Iris pigment epithelial cell (primary cell): Measurements from ENCODE around the gene SPOPL.
A peak's percentile ranks its signal among the peaks of the same experiment; 100 is the strongest.
"Not testable (repeated sequence)": the region's sequence is repeated elsewhere in the genome, so short reads cannot be mapped to it uniquely, and the experiment has no call there.

Source experiments
- DNase-seq: peaks from one replicate; pipeline ENCODE4 v3.0.0-alpha.2; 2011; ENCODE audit warnings: low read depth

The SPOPL gene

DNA sequence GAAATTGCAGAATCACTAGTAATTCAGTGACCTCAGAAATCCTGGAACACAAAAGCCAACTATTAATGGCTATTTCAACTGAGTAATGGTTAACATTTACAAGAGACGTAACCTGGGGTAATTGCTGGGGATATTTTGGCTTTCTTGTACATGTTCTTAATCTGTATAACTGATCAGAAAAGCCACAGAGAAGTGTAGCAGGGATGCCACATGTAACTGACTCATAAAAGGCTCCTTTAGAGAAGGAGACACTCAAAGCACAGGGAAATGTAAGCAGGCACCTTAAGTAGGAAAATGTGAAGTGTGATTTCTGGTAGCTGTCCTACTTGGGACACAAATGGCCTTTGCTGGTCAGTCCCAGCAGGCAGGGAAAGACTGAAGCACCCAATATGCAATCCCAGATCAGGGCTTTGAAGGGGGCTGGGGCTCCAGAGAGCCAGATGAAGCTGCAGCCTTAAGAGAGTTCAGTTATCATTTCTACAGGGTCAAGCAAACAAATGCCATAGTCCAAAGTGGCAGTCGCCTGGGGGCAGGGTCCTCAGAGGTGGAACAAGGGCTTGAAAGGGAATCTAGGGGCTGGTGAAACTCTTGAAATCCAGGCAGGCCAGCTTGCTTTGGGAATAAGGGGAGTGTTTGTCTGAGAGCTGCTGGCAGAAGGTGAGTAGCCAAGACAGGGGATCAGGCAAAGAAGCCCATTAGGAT, 7.2 kb upstream of the SPOPL start:
- no peak for DNase-seq

GRCh38 chr2:138495384-138495783, 6.2 kb upstream of the SPOPL start:
- no peak for DNase-seq

DNA sequence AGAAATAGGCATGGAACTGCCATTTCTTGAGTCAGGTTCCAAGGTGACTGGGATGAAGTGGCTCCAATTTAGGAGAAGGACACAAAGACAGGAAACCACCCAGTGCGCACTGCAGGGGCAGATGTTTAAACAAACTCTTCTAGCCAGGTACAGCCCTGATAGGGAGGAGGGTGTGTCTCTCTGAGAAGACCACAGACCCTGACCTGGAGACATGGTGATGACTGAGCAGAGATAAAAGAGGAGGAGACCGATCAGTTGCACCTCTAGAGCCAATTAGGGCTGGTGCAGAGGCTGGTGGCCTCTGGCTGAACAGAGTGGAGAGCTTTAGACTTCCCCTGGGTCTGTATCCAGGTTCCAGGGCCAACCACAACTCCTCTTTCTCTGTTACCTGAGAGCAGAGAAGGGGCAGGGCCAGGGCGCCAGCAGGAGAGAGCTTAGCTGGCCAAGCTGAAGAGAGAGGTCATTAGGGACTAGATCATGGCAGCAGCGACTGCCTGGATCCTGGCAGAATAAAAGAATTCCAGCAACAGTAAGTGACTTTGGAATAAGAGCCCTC, 5.4 kb upstream of the SPOPL start:
- no peak for DNase-seq

DNA sequence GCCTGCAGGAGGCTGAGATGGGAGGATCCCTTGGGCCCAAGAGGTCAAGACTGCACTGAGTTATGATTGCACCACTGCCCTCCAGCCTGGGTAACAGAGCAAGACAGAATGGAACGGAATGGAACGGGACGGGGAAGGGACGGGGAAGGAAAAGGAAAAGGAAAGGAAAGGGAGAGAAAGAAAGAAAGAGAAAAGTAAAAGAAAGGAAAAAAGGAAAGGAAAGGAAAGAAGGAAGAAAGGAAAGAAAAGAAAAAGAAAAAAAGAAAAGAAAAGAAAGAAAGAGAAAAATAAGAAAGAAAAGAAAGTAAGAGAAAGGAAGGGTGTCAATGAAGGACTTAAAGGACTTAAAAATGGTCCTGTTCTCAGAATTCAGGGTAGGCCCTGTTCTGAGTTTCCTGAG, 4.3 kb upstream of the SPOPL start:
- DNase-seq, result no peak

- DNase-seq, result no peak
Observed at GRCh38 chr2:138499684-138500083, 1.9 kb upstream of the SPOPL start.

GRCh38 chr2:138500592-138501424, 762 bp upstream of the SPOPL start:
- no peak for DNase-seq

DNA sequence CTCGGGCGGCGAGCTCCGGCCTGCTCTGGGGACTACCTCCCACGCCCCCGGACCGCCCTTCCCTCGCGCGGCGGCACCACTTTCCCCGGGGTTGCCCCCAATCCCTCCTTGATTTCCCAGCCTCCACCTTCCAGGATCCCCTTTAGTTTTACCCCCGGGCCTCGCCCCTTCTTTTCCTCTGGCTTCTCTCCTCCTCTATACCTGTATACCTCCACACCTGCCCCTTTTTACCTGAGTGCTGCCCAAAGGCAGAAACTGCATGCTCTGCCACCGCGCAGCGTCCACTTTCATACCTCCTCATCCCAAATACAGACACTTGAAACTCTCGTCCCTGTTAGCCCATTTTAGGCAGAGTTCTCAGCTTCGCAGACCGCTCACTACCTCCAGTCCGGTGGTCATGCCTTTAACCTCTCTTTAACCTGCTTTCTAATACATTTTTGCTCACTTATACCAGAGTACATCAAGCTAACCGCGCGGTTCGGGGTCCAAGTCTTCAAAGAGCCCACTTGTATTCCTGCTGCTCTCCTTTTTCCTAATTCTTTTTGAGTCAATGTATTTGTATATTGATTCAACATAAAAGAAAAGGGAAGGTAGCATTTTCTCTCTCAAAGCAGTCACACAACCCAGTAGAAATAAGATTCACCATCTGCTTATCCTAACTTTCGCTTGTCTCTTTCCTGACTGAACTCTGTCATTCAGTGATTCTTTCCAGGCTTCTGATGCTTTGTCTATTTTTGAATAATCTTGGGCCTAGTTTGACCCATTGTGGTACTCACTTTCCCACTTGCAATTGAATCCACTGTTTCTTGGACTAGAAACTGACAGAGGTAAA, 901 bp downstream of the SPOPL start:
- DNase-seq, result peak; percentile 15

- DNase-seq, result peak; percentile 17
Observed at GRCh38 chr2:138503087-138503442, 1.5 kb downstream of the SPOPL start.

DNA sequence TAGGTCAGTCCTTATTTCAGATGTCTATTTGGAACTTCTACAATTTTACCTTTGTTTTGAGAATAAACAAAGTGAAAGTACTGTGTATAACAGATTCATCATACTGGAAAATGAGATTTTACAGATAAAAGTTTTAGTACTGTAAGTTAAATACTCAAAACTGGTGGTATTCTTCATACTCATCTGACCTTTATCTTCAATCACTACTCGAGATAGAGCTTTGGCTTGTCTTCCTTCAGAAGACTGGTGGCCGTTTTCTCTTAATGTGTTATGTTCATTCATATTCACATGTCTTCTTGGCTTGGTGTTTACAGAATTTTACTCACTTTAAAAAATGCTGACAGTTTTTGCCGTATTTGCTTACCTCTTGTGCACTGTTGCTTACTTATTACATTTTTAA, 2.1 kb downstream of the SPOPL start:
- DNase-seq, result no peak

DNA sequence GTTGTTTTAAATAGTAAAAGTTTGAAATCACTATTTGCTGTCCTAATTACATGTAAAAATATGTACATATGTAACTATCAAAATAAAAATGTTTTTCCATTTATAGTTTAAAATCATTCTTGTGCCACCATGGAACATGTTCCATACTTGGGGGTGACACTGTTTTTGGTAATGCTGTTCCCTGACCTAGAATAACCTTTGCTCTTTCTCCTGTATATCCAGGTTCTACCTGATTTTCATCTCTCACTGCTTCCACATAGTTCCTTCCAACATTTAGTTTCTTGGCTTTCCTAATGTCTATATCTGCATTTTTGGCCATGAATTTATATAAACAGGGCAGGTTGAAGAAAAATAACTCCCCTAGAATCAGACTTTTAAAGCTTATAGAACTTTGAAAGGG, 2.5 kb downstream of the SPOPL start:
- no peak for DNase-seq

DNA sequence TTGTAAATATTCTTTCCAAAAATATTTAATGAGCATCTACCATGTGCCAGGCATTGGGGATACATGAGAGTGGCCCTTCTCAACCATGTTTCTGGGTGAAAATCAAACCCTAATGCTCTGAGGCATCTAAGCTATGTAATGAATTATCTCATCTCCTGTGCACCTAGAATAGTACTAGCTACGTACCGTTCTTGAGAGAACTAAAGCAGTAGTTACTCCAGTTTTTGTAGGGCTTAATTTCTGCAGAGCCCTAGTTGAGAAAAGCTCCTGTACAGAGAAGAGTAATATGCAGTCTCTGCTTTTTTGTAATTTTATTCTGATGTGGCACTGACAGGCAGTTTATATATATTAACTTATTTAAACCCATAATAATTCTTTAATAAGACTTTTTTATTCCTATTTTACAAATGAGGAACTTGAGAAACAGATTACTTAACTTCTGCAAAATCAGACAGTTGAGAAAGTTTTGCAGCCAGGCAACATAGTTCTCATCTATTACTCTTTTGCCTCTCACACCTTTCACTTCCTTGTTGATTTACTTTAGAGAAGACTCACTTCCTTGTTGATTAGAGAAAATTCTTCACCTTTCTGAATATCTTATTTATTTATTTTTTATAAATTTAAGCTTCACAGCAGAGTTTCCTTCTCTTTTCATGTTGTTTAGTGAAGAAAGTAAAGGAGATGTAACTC, 3.1 kb downstream of the SPOPL start:
- DNase-seq, result no peak

- DNase-seq, result no peak
Observed at GRCh38 chr2:138507267-138507666, 5.7 kb downstream of the SPOPL start.

- DNase-seq, result no peak
Observed at GRCh38 chr2:138510319-138510718, 8.7 kb downstream of the SPOPL start.

DNA sequence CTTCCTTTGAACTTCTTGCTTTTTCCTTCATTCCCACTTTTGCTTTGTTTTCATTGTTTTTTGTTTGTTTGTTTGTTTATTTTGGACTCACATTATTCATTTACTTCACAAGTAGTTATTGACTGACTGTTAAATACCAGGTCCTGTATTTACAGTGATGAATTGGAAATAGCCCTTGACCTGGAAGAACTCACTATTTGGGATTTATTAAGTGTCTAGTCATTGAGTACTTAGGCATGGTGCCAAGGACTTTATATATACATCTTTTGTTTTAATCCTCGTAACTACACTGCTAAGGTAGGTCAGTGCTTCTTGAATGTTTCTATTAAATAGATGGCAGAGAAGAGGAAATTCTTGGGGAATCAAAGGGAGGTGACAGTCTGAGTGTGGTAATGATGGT, 11.1 kb downstream of the SPOPL start:
- DNase-seq, result peak; percentile 54

- no peak for DNase-seq
Observed at GRCh38 chr2:138514173-138514572, 12.6 kb downstream of the SPOPL start.

DNA sequence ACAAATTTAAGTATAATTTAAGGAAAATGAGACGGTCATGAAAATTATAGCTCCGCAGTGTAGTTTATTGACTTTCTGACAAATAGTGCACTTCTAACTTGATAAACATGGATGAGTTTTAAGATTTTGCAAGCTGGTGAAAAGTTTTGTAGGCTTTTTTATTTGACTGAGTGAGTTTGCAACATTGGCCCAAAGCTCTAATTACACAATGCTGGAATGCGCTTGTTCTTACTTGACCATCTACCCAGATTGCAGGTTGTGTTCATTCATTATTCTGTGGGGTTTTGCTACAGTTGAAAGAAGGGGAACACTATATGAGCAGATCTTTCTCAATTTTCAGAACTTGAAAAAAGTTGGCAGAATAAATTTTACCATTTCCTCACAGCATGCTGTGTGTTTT, 13.5 kb downstream of the SPOPL start:
- DNase-seq, result peak; percentile 28

DNA sequence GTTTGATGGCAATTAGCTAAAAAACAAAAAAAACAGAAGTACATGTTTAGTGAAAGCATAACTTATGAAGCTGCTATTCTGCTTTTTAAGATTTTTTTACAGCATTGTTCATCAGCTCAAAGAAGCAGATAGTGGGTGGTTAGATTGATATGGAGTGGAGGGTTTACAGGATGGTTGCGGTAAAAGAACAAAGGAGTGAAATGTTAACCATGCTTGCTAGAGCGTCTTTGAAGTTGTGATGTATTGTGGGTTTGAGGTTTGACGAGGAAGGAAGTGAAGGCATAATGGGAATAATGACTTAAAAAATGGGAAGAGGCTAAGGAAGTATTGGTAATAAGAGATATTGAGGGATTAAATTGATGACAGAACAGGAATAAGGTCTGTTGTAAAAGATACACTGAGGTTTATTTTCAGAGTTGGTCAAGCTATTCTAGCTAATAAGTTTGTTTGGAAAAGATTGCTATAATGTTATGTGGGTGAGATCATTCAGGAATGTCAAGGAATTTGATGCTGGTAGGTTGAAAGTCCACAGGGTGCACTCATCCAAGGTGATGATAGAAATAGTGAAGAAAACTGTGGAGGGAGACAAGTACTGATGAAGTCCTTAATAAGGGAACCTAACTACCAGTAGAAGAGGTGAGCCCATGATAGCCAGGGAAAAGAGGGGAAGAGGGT, 14.6 kb downstream of the SPOPL start:
- peak; percentile 53 for DNase-seq

GRCh38 chr2:138518860-138519259, 17.3 kb downstream of the SPOPL start:
- DNase-seq, result no peak

GRCh38 chr2:138521821-138522220, 20.3 kb downstream of the SPOPL start:
- no peak for DNase-seq

DNA sequence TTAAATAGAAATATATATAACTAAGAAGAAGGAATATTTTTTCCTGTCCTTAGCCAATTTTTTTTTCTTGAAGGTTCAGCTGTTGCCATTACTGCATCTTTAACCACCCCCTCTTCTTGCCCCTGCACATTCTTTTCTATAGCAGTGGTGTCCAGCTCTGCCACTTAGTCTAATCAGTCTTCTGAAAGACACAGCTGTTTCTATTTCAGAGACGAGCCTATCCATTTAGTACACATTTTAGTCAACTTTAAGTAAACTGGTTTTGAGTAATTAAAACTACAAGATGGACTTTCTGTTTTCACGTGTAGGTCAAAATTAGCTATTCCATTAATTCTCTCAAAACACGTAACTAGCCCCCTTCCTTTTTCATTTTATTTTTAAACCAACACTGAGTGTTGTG, 21.0 kb downstream of the SPOPL start:
- no peak for DNase-seq

DNA sequence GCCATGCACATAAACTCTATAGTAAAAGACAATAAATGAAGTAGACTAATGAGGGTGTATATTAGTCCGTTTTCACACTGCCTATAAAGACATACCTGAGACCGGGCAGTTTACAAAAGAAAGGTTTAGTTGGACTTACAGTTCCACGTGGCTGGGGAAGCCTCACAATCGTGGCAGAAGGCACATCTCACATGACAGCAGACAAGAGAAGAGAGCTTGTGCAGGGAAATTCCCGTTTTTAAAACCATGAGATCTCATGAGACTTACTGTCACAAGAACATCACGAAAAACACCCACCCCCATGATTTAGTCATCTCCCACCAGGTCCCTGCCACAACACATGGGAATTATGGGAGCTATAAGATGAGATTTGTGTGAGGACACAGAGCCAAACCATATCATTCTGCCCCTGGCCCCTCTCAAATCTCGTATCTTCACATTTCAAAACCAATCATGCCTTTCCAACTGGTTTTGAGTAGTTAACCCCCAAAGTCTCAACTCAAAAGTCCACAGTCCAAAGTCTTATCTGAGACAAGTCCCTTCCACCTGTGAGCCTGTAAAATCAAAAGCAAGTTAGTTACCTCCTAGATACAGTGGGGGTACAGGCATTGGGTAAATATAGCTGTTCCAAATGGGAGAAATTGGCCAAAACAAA, 21.6 kb downstream of the SPOPL start:
- not testable (repeated sequence) for DNase-seq
